GM18508 (cell line): ENCODE data around the gene RIPOR3.
"Not testable (repeated sequence)": the region's sequence is repeated elsewhere in the genome, so short reads cannot be mapped to it uniquely, and the experiment has no call there.

ENCODE experiments used
- ATAC-seq: cut with Tn5 transposase; IDR thresholded peaks from one replicate; pipeline ENCODE4 v1.9.1; 2021; ENCODE audit warnings: moderate number of reproducible peaks; ENCODE audit not compliant: insufficient read depth, unreplicated experiment

Gene RIPOR3

GRCh38 chr20:50635676-50636600 lies 55.4 kb downstream of the RIPOR3 start:
- no peak for ATAC-seq

DNA sequence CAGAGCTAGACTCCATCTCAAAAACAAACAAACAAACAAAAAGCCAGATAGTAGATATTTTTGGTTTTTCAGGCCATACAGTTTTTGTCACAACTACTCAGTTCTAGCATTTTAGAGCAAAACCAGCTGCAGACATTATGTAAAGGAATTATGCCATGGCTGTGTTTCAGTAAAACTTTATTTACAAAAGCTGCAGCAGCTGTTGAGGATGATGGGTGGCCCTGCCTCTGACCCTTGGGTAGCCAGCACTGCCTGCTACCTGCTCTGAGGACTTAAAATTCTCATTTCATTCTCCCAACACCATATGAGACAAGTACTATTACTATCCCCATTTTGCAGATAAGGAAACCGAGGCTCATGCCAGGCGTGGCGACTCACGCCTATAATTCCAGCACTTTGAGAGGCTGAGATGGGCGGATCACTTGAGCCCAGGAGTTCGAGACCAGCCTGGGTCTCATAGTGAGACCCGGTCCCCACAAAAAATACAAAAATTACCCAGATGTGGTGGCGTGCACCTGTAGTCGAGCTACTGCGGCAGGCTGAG lies 56.3 kb downstream of the RIPOR3 start:
- ATAC-seq, result no peak

GRCh38 chr20:50634191-50634590 lies 57.2 kb downstream of the RIPOR3 start:
- no peak for ATAC-seq

DNA sequence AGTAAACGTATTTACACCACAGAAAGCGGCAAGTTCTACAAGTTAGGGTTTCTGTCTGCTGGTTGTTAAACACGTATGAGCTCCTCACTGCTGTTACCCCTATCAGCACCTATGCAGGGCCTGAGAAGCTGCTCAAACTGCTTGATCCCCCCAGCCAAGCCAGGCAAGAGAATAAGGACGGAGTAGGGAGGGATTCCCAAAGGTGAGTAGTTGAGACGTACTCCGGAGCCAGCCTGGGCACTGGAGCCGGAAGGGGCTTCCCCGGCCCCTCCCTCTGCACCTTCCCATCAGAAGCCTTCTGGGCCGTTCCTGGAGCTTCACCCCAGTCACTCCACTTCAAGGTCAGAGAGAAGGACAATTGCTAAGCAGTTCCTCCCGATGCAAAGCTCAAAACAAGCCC lies 58.0 kb downstream of the RIPOR3 start:
- no peak for ATAC-seq

DNA sequence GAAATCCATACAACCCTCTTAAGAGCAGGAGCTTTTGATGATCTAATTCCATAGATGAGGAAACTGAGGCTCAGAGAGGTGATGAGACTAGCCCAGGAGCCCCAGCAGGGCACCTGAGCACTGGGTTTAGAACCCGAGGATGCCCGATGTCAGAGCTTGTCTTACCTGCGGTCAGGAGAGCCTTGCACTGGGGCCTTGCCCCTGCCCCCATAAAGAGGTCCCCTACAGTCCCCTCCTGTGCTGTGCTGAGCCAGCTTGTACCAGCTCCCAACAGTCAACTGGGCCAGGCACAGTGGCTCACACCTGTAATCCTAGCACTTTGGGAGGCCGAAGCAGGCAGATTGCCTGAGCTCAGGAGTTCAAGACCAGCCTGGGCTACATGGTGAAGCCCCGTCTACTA lies 58.6 kb downstream of the RIPOR3 start:
- no peak for ATAC-seq

GRCh38 chr20:50632236-50632635 lies 59.1 kb downstream of the RIPOR3 start:
- ATAC-seq, result no peak

DNA sequence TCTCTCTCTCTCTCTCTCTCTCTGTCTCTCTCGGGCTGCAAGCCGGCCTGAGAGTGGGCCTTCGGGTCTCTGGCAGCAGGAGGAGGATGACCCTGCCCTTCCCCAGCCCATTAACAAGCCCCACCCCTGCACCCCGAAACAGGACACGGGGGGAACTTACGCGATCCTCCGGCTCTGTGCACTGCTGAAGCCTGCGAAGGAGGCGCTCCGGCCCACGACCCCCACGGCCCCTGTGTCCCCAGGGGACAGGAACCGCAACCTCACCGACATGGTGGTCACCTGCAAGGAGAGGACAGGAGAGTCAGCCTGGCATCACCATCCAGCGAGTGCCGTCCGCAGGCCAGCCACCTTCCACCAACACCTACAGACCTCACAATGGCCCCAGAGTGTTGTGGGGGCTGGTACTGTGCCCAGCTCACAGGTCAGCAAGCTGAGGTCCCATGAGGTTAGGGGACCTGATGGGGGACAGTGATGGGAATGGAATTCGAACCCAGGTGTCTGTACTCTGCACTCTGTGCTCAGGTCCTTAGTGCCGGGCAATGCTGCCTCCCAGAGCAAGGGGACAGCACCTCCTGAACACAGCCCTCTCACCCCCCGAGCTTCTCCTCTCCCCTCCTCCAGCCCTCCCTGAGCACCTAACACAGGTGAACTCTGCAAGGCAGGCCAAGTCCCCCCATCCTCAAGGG lies 60.6 kb downstream of the RIPOR3 start:
- no peak for ATAC-seq

DNA sequence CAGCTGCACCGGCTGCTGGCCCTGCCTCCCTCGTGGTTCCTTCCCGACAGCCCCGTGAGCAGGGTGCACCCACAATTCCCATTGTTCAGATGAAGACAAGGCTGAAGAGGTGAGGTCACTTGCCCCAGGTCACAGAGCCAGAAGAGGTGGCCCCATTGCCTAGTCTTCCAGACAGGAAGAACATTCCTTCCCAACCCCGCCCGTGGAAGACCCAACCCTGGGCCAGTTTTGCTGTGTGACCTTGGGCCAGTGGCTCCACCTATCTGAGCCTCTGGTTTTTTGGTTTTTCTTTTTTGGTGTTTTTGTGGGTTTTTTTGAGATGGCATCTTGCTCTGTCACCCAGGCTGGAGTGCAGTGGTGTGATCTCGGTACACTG lies 61.7 kb downstream of the RIPOR3 start:
- no peak for ATAC-seq

DNA sequence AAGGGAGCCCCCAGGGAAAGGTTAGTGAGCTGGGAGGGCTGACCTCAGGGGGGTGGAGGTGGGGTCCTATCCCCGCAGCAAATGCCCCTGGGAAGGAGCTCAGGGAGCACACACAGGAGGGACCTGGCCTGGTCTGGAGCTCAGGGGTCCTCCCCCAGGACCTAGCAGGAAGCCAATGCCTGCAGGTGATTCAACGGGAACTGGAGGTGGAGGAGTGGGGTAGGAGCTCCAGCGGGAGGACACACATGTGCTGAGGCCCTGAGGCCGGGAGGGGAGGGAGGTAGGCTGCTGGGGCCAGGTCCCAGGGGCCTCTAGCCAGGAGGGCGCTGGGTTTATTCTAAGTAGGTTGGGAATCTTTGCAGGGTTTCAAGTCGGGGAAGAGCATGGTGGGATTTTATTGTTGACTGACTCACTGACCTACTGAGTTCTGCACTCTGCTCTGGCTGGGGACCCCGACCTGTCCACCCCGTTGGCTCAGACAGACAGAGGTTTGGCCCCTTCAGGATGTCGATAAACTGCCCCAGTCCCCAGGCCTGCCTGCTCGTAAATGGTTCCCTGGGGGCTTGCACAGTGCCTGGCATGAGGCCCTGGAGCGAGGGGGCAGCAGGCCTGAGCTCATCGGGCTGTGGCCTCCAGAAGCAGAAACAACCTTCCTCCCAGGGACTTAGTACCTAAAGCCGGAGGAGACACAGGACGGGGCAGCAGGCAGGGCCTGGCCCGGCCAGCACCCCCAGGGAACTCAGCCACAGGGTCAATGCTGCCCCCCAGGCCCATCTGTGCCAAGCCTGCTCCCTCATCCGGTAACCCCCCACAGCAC lies 62.3 kb downstream of the RIPOR3 start:
- ATAC-seq, result no peak

DNA sequence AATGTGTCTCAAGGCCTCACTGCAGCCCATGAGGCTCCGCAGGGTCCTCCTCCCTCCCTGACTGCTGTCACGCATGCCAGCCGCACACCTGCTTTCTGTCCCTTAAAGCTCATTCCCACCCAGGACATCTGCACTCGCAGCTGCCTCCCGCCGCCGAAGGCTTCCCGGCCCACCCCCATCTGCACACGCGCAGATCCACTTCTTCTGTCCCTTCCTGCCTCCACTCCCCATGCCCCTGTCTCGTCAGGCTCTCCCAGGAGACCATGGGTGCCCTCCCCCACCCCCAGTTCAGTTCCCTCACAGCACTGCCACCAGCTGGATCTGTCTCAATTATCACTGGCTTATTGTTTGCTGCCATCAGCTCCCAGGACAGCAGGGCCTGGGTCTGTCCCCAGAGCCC lies 63.0 kb downstream of the RIPOR3 start:
- no peak for ATAC-seq

DNA sequence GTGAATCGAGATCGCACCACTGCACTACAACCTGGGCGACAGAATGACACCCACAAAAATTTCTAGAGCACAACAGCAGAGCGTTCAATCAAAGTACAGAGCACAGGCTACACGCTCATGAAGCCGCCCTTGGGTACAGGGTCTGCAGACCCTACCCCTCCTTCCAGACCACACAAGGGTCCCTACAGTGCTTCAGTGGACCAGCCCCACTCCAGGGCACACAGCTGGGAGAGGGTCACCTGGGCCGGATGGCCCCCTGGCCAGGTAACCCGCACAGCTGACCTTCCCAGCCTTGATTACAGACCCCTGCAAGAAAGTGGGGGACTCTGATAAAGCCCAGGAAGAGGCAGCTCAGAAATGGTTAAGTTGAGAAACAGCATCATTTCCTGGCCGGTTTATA lies 63.6 kb downstream of the RIPOR3 start:
- no peak for ATAC-seq

DNA sequence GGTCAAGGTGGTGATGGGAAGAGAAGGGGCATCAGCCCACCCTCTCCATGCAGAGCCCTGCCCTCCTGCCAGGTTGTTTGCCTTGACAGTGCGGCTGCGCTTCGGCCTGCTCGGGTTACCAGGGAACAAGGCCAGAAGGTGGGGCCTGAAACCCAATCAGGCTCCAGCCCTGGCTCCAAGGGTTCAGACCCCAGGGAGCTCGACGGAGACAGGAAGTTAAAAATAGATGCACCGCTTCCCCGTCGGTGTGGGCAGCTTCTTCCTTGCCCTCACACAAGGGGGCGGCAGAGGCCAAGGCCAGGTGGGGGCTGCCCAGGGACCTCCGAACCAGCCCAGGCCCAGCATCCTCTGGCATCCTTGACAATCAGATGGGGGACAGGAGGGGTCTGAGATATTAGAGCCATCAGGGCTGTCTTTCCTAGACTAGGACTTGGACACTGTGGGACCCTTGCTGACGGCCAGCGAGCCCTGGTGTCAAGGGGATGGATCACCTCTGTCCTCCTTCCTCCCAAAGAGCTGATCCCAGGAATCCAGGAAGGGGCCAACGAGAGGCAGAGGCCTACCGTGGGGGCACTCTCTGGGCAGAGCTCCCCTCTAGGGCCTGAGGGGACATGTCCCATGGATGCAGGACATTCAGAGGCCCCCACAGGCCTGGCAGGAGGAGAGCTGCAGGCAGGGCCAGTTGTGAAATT lies 65.2 kb downstream of the RIPOR3 start:
- ATAC-seq, result no peak

DNA sequence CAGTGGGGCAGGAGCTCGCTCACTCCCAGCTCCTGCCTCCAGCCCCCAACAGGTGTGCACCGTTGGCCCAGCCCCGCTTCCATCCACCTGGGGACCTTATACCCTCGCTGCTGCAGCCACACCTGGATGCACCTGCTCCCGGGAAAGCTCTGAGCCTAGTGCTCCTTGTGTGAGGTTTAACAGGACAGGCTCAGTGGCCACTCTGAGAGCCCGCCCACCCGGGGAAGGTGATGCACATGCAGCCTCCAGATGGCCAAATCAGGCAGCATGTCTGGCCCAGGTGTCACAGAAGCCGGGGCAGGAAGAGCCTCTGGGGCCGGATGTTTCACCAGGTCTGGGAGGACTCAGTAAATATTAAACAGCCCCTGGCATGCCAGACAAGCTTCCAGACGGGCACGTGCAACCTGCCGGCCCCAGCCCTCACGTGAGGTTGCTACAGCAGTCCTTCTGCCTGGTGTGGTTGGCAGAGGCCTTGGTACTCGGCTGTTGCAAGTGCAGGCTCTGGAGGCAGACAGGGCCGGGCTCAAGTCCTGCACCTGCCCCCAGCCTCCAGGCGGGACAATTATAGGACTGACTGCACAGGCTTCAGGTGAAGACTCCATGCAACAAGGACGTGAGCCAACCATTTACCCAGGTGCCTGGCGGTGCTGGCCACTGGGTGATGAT lies 66.9 kb downstream of the RIPOR3 start:
- no peak for ATAC-seq

DNA sequence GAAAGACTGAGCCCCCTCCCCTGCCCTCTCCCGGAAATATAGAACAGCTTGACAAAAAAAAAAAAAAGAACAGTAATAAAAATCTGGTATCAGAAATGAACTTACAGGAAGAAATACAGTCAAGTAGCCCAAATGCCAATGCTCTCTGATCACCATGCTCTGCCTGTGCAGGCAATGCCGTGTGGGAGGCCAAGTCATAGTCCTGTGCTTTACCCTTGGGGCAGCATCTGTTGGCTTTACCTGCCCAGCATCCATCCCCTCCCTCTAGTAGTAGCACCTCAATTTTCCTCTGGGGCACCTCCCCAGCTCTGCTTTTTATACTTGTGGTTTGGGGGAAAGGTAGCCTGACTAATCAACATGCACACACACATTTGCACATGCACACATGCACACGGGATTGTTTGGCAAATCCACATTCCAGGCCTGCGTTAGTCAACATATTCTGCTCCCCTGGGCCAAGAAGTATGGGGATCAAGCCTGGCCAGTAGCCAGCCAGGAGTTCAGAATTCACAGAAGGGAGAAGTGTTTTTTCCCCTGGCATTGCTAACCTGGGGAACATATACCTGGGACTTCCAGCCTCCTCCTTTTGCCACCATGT lies 70.2 kb downstream of the RIPOR3 start:
- ATAC-seq, result no peak

DNA sequence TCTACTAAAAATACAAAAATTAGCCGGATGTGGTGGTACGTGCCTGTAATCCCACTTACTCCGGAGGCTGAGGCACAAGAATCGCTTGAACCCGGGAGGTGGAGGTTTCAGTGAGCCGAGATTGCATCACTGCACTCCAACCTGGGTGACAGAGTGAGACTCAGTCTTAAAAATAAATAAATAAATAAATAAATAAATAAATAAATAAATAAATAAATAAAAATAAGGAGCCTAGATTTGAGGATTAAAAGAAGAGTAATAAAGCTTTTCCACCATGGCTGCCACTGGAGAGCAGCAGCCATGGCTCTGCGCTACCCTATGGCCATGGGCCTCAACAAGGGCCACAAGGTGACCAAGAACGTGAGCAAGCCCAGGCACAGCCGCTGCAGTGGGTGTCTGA lies 70.9 kb downstream of the RIPOR3 start:
- not testable (repeated sequence) for ATAC-seq

DNA sequence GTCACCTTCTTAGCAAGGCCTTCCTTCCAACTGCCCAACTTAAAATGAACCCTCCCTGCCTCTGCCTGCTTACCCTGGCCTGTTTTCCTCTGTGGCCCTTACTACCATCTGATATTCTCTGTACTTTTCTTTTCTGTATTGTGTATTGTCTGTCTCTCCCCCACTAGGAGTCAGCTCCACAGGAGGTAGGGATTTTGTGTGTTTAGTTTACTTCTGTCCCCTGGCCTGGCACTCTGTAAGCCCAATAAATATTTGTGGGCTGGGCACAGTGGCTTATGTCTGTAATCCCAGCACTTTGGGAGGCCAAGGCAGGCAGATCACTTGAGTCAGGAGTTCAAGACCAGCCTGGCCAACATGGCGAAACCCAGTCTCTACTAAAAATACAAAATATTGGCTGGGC lies 72.8 kb downstream of the RIPOR3 start:
- ATAC-seq, result no peak

- ATAC-seq, result no peak
These were observed 74.3 kb downstream of the RIPOR3 start for GRCh38 chr20:50617022-50617421.

- ATAC-seq, result no peak
These were observed 75.9 kb downstream of the RIPOR3 start for GRCh38 chr20:50615407-50615806.
